Cardiac muscle cell (in vitro differentiated cells and primary cell): ENCODE results near the gene KAZN. TPM values are rescaled to one million over a fixed set of nuclear protein-coding genes. Genes with fewer than 3 reads are reported as not detected.

Source experiments
- DNase-seq, 2 donors: peaks; one replicate each; pipeline versions ENCODE4 v3.0.0 to v3.0.0-alpha.2; 2010 to 2017; ENCODE audit warnings: low read depth in 1 of 2, low spot score in 1 of 2
- H3K27ac ChIP-seq: fragments of 200-600 bp; sonication (generic); 2 replicates; pipeline ENCODE4 v1.5.1; 2016
- H3K27me3 ChIP-seq: fragments of 200-600 bp; sonication (generic); 2 replicates; pipeline ENCODE4 v1.6.0; 2016; ENCODE audit warnings: control low read depth
- H3K36me3 ChIP-seq: fragments of 200-600 bp; sonication (generic); 2 replicates; pipeline ENCODE4 v1.5.1; 2016; ENCODE audit warnings: control low read depth
- H3K4me1 ChIP-seq: fragments of 200-600 bp; sonication (generic); 2 replicates; pipeline ENCODE4 v1.8.1; 2017; ENCODE audit warnings: low read depth, mild to moderate bottlenecking, mixed run types
- H3K4me3 ChIP-seq: fragments of 200-600 bp; sonication (generic); 2 replicates; pipeline ENCODE4 v1.5.1; 2016; ENCODE audit warnings: mild to moderate bottlenecking
- H3K9me3 ChIP-seq: fragments of 200-600 bp; sonication (generic); 2 replicates; pipeline ENCODE4 v1.5.1; 2017; ENCODE audit warnings: low read depth, mild to moderate bottlenecking, control low read depth
- CTCF ChIP-seq: IDR thresholded peaks from 2 replicates; pipeline ENCODE4 v1.5.1; 2012; ENCODE audit warnings: low read depth, mild to moderate bottlenecking, low read length
- polyA plus RNA-seq: library from polyadenylated mRNA; unstranded; fragments of >200 nt; fragmentation: Nextera tagmentation; extraction: Ambion mirVana; gene quantifications from 2 replicates; pipeline ENCODE4 v1.2.1, GENCODE V29; 2016
- total RNA-seq: library from RNA; depleted of rRNA; stranded (reverse); fragments of >200 nt; gene quantifications from 2 replicates; pipeline ENCODE4 v1.2.3, GENCODE V29; 2016

KAZN gene
- total and polyA plus RNA-seq, 2 experiments from 2014 or later, result 17.5 to 26.9 TPM

DNA sequence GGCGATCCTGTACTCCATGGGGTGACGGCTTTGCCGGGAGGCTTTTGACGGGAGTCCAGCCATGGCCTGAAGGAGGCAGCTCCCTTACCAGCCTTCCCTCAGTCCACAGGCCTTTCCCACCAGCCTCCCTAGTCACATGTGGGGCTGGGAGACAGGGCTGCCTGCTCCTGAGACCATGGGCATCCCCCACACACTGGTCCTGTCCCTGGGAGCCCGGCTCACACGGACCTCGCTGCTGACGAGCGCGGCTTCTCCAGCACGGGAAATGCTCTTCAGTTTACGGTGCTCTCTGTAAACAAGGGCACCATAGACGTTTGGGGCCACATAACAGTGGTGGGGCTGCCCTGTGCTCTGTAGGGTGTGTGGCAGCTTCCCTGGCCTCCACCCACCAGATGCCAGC is 450.6 kb downstream of the KAZN start:
- H3K27ac ChIP-seq, result no peak overlapping the region
- no peak for DNase-seq
- H3K36me3 ChIP-seq, result no peaks in the 10 kb centered on the region
- no peaks in the 10 kb centered on the region for H3K9me3 ChIP-seq
- no peaks in the 10 kb centered on the region for H3K27me3 ChIP-seq
- TF ChIP-seq CTCF, result no peak
- no peak overlapping the region for H3K4me3 ChIP-seq
- H3K4me1 ChIP-seq, result no peaks in the 10 kb centered on the region

DNA sequence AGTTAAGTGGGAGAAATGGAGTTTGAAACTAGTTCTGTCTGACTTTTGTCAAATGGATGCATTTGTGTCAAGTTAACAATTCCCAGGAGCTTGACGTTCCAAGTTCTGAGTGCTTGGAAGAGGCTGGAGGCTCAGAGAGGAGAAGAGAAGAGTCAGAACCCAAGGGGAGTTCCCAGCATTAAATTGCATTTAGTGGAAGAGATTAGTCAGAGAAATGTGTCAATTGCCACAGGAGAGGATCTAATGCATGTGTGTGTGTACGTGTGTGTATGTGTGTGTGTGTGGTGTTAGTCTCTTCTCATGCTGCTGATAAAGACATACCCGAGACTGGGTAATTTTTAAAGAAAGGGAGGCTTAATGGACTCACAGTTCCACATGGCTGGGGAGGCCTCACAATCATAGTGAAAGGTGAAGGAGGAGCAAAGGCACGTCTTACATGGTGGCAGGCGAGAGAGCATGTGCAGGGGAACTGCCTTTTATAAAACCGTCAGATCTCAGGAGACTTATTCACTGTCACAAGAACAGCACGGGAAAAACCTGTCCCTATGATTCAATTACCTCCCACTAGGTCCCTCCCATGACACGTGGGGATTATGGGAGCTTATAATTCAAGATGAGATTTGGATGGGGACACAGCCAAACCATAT is 453.5 kb downstream of the KAZN start:
- Histone ChIP-seq H3K4me1 (no peaks in the 10 kb centered on the region), H3K27me3 (no peaks in the 10 kb centered on the region), H3K9me3 (no peaks in the 10 kb centered on the region), H3K36me3 (no peaks in the 10 kb centered on the region), H3K27ac (no peak overlapping the region), H3K4me3 (no peak overlapping the region)
- DNase-seq, result no peak
- TF ChIP-seq CTCF, result no peak

GRCh38 chr1:15053153-15053552 is 454.7 kb downstream of the KAZN start:
- no peak for DNase-seq
- Histone ChIP-seq H3K4me1 (no peaks in the 10 kb centered on the region), H3K27me3 (no peaks in the 10 kb centered on the region), H3K9me3 (no peaks in the 10 kb centered on the region), H3K4me3 (no peak overlapping the region), H3K36me3 (no peaks in the 10 kb centered on the region), H3K27ac (no peak overlapping the region)
- no peak for TF ChIP-seq CTCF

DNA sequence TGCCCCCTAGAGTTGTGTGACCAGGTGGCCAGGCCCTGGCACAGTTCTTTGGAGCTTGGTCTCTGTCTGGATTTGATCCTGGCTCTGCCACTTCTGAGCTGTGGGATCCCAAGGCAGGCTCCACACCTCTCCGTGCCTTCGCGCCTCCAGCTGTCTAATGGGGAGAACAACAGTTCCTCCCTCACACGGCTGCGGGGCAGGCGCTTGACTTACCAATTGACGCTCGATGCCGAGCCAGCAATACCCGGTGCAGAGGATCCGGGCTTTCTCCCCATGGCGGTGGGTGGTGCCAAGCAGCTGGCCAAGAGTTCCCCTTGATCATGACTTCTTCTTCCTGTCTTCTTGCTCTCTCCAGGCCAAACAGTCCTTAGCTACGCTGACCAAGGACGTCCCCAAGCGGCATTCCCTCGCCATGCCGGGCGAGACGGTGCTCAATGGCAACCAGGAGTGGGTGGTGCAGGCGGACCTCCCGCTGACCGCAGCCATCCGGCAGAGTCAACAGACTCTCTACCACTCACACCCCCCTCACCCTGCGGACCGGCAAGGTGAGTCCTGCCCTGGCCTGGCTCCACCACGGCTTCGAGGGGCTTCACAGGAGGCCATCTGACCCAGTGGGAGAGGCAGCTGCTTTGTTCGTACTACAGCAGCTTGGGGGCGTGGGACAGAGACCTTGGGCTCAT is 457.4 kb downstream of the KAZN start:
- Histone ChIP-seq H3K27ac (no peak overlapping the region), H3K36me3 (no peaks in the 10 kb centered on the region), H3K27me3 (no peaks in the 10 kb centered on the region), H3K4me3 (no peak overlapping the region), H3K4me1 (no peaks in the 10 kb centered on the region), H3K9me3 (no peaks in the 10 kb centered on the region)
- no peak for DNase-seq
- no peak for TF ChIP-seq CTCF

GRCh38 chr1:15056515-15057285 is 458.2 kb downstream of the KAZN start:
- no peak for TF ChIP-seq CTCF
- Histone ChIP-seq H3K4me3 (no peak overlapping the region), H3K4me1 (no peaks in the 10 kb centered on the region), H3K36me3 (no peaks in the 10 kb centered on the region), H3K27ac (no peak overlapping the region), H3K27me3 (no peaks in the 10 kb centered on the region), H3K9me3 (no peaks in the 10 kb centered on the region)
- DNase-seq, result peak in 1 of 2 donors; percentile 34
